NCI-H510A (cell line): ENCODE measurements around the gene PARS2.
A peak's percentile ranks its signal among the peaks of the same experiment; 100 is the strongest.

ENCODE experiments used
- DNase-seq: peaks from one replicate; lab custom pipeline; 2025; lab: John Stamatoyannopoulos, UW

The PARS2 gene

DNA sequence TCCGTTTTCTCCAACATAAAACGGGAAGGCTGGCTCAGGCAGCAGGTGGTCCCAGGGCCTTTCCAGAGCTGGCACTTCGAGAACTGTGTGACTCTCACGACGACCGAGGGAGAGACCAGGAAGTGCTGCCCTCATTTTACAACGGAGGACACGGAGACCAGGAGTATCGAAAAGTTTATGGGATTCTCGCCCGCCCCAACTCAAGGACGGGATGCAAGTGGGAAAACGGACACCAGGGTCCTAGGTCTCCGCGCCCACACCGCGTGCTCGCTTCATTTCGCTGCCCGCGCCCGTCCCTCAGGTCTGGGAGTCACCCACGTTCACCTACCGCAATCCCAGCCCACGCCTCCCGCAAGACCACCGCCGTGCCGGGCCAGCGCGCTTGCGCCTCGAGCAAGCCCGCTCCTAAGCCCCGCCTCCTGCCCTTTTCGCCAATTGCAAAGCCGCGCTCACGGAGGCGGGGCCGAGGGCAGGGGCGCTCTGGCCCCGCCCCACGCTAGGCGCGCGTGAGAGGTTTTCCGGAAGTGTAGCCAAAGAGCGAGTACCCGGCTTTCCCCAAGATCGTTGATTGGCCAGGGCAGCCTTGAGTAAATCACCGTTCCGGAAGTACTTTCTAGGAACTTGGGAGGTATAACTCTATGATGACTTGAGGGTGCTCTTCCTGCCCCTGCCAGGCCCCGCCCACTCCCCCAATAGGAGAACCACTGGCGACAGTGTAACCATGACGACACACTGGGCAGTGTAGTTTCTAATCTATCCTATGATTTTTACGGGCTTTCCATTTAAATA lies at the start of gene PARS2:
Gene PARS2, minus strand, starts transcription at position 391 of the 789 bp plus-strand sequence. CDS start 5,362 bp downstream, outside the sequence.
- peak; percentile 98 for DNase-seq

DNA sequence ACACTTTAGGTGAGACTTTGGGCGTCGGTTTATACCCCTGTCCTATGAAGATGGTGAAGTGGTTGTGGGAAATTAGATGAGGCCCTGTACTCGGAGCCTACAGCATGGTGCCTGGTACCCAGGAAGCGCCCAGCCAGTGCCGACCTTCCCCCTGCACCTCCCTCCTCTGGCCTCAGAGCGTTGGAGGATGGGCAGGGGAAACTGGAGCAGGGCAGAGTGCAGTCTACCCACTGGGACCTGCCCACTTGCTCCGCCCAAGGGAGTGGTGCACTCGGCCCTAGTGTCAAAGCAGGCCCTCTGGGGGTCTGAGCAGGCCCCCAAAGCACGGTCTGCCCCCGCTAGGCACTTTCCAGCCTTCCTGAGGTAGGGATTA lies 49.8 kb upstream of the PARS2 start:
- DNase-seq: no peak

GRCh38 chr1:54813485-54814125 lies 49.3 kb upstream of the PARS2 start:
- no peak for DNase-seq

DNA sequence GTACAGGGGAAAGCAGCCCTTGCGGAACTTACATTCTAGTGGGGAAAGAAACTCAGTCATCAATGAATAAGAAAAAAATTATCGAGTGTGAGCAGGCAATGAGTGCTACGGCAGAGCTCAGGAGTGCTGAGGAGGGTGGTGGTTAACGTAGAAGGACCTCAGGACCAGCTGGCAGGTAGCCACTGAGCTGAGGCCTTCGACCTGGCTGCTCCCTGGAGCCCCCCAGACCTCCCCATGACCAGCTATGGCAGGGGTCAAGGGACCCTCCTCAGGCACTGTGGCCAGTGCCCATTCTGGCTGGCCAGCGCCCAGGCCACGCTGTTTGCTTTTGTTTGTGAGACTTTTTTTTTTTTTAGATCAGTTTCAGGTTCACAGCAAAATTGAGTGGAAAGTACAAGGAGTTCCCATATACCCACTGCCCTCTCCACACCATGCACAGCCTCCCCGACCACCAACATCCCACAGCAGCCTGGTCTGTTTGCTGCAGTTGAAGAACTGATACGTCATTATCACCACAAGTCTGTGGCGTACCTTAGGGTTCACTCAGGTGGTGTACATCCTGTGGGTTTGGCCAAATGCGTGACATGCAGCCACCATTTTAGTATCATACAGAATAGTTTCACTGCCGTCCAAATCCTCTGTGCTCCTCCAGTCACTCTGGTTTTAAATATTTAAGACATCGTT lies 48.6 kb upstream of the PARS2 start:
- no peak for DNase-seq

GRCh38 chr1:54811739-54812655 lies 47.7 kb upstream of the PARS2 start:
- DNase-seq: no peak

DNA sequence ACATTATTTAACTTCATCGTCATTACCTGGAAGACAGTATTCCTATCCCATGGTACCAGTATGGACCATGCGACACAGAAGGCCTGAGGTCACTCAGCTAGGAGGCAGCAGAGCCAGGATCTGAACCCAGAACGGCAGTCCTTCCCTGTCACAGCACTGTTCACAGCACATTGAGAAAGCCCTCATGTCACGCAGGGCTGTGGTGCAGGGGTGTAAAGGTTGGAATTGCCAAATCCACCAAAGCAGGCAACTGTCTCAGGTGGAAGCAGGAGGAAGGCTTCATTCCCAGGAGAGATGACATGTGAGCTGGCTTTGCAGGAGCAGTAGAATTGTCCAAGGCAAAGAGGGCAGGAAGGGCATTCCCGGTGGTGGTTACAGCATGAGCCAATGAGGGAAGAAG lies 46.7 kb upstream of the PARS2 start:
- DNase-seq: no peak

- peak; percentile 17 for DNase-seq
Observed at GRCh38 chr1:54810153-54810942, 46.0 kb upstream of the PARS2 start.

- no peak for DNase-seq
Observed at GRCh38 chr1:54809496-54810074, 45.3 kb upstream of the PARS2 start.

GRCh38 chr1:54808443-54809207 lies 44.3 kb upstream of the PARS2 start:
- no peak for DNase-seq

GRCh38 chr1:54807756-54808155 lies 43.4 kb upstream of the PARS2 start:
- DNase-seq: no peak

- no peak for DNase-seq
Observed at GRCh38 chr1:54806931-54807611, 42.7 kb upstream of the PARS2 start.

DNA sequence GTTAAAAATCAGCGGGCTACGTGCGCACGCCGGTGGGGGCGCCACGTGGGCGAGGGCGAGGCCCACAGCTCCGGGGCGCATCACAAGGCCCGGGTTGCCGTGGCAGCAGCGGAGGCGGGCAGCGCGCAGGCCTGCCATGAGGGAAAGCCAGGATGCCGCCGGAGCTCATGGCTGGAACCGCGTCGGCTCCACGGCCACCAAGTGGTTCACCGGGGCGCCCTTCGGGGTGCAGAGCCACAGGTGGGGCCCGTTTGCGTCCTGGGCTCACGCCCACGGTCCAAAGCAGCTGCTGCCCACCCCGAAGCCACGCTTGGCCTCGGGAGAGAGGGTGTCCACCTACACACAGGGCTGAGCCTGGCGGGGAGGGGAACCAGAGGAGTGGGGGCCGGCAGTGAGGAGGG lies 41.7 kb upstream of the PARS2 start:
- no peak for DNase-seq

GRCh38 chr1:54805466-54805865 lies 41.1 kb upstream of the PARS2 start:
- DNase-seq: no peak

- DNase-seq: no peak
Observed at GRCh38 chr1:54804471-54805132, 40.3 kb upstream of the PARS2 start.

GRCh38 chr1:54803761-54804470 lies 39.6 kb upstream of the PARS2 start:
- no peak for DNase-seq

DNA sequence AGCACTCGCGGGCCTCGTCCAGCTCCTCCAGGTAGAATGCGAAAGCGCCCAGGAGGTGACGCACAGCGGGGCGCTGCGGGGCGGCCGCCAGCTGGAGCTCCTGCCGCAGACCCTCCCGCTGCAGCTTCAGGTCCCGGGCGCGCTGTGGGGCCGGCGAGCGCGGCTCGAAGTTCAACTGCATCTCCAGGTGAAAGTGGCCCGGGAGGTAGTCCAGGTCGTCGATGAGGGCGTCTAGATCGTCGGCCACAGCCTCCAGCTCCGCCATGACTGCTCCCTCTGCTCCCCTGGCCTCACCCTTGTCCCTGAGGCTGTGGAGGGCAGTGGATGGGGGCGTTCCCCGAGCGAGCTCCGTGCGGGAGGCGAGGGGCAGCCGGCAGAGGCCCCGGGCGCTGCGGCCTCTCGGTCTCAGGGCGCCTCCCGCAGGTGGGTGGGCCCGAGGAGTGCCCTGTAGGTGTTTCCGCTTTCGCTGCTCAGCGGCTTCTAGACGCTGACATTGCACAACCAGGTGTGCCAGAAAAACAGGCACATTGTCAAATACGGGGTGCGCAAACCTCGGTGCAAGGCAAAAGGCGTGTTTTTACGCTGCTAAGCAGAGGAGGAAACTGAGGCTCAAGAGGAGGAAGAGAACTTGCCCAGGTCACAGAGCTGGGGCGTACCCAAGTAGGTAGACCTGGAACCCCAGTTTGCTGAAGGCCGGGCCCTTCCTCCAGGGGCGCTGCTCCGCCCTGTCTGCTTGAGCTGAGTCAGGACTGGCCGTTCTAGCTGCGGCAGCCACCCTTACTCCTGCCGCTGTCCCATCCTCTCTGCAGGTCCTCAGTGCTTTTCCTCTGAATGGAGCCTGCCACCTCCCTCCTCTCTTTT lies 36.8 kb upstream of the PARS2 start, which contains the start of gene TTC22:
Gene TTC22, minus strand, starts transcription at position 425 of the 861 bp plus-strand sequence. Its CDS starts 160 bp downstream, at position 265.
- DNase-seq: peak; percentile 56
